Measurements from ENCODE around the gene RAD51AP2.

The RAD51AP2 gene

GRCh38 chr2:17461087-17461475, 57.2 kb downstream of the RAD51AP2 start:
- H3K27ac ChIP-seq: no peak overlapping the region
- TF ChIP-seq, protein P1, sequence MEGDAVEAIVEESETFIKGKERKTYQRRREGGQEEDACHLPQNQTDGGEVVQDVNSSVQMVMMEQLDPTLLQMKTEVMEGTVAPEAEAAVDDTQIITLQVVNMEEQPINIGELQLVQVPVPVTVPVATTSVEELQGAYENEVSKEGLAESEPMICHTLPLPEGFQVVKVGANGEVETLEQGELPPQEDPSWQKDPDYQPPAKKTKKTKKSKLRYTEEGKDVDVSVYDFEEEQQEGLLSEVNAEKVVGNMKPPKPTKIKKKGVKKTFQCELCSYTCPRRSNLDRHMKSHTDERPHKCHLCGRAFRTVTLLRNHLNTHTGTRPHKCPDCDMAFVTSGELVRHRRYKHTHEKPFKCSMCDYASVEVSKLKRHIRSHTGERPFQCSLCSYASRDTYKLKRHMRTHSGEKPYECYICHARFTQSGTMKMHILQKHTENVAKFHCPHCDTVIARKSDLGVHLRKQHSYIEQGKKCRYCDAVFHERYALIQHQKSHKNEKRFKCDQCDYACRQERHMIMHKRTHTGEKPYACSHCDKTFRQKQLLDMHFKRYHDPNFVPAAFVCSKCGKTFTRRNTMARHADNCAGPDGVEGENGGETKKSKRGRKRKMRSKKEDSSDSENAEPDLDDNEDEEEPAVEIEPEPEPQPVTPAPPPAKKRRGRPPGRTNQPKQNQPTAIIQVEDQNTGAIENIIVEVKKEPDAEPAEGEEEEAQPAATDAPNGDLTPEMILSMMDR (IDR thresholded peaks at IDR 0.05): no peak
- no peak overlapping the region for H3K4me3 ChIP-seq
- DNase-seq (ENCODE audit: low spot score): no peak

Measured in coronary artery (tissue), 2 donors.